ENCODE data around the gene VGLL4.
"Not testable (repeated sequence)": the region's sequence is repeated elsewhere in the genome, so short reads cannot be mapped to it uniquely, and the experiment has no call there.

The VGLL4 gene

GRCh38 chr3:11523572-11524101, 120.1 kb downstream of the VGLL4 start:
- DNase-seq = no peak

- no peak for DNase-seq
Measured at GRCh38 chr3:11522953-11523571, 120.7 kb downstream of the VGLL4 start.

DNA sequence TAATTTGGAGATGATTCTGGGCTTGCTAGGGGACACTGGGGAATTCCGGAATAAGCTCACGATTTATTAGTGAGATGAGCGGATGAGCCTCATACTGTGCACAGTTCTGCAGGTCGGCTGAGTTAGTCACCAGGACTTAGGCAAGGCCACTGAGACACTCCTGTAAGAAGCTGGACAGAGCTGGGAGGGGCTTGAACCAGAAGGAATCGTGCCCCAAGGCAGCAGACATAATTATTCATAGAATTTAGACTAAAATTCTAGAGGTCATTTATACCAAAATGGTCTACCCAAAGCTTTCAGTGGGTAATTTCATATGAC, 121.4 kb downstream of the VGLL4 start:
- no peak for DNase-seq

DNA sequence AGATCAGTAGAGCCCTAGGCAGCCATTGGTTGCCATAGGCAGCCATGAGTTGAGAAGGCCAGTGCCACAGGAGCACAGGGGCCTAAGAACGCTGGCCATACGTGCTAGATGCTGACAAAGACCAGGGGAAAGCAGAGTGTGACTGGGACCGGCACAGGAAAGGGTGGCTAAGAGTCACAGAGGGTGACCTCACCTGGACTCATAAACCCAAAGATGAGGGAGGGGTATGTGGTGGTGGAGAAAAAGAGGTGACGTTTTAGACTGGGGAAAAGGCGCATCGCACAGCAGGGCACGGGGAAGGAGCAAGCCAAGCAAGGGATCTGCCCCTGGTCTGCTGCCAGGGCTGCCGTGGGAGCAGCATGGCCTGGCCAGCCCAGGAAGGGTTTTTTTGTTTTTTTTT, 122.5 kb downstream of the VGLL4 start:
- DNase-seq = no peak

- no peak for DNase-seq
Measured at GRCh38 chr3:11517601-11518000, 126.1 kb downstream of the VGLL4 start.

- DNase-seq = no peak
Measured at GRCh38 chr3:11514191-11514821, 129.4 kb downstream of the VGLL4 start.

DNA sequence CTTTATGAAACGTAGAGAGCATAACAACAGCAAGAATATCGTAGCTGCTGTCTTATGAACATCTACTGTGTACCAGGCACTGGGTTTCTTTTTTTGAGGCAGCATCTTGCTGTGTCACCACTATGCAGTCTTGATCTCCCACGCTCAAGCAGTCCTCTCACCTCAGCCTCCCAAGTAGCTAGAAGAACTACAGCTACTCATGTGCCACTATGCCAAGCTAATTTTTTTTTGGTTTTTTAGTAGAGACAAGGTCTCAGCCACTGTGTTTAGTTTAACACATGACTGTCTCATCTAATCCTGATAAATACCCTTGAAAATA, 129.9 kb downstream of the VGLL4 start:
- no peak for DNase-seq

- DNase-seq = not testable (repeated sequence)
Measured at GRCh38 chr3:11513125-11513816, 130.4 kb downstream of the VGLL4 start.

GRCh38 chr3:11511606-11512005, 132.1 kb downstream of the VGLL4 start:
- not testable (repeated sequence) for DNase-seq

DNA sequence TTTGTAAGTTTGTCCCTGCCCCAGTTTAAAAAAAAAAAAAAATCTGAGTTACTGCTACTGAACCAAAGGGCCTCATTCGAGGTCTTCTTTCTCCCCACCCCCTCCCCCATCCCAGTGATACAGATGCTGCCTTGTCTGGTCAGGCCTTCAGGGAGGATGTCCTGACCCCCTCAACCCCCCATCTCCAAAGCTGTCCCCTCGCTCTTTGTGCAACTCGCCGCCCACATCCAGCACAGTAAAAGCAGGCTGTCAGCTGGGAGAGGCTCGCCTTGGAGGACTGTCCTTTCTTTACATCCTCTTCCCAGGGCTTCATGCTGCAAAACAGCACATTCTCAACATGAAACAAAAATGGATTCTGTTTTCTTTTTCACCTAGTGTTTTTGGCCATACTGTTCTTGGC, 133.4 kb downstream of the VGLL4 start:
- DNase-seq = no peak

DNA sequence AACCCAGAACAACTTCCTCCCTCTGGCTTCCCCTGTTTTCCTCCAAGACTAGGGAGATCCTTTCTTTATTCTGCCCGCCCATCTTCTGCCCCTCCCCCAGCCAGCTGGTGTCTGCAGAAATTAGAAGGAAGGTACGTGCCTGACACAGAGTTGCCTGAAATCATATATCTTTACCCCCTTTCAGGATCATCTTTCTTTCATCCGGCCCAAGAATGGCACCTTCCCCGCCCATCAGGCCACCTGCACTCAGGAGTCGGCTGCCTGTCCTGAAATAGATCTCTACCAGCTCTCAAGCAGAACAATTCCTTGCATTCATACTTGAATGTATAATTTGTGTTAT, 133.7 kb downstream of the VGLL4 start:
- DNase-seq = no peak

DNA sequence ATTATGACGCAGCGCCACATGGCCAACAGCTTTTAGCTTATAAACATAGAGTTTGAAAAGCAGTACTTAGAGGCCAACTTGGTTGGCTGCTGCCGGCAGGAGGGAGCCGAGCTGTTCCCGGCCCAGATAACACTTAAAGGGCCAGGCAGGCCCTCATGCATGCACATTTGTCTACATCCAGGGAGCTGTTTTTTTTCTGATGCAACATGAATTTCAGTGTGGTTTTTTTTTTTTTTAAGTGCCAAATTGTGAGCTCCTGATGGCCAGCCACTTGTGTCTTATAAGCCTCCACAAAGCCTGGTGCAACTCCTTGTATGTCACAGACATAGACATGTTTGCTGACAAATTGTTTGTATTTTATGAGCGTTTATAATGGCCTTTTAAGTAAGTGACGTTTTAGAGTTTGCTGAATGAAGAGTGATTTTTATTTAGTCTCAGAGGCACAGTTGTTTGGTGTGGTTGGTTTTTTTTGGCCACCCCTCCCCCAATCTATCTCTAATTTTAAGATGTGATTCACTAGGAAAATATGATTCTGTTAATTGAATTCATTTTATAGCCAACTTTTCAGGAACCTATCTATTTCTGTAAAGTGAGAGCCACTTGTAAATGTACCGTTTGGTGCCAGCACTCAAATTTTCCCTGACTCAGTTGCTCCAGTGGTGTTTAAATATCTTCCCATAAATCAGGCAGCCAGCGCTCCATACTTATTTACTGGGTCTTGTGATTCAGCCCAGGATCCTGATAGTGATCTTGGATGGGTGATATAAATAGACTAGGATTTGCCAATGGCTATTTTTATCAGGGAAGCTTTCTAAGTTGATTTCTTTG, 134.3 kb downstream of the VGLL4 start:
- DNase-seq = no peak

- DNase-seq = no peak
Measured at GRCh38 chr3:11508346-11509172, 135.2 kb downstream of the VGLL4 start.

DNA sequence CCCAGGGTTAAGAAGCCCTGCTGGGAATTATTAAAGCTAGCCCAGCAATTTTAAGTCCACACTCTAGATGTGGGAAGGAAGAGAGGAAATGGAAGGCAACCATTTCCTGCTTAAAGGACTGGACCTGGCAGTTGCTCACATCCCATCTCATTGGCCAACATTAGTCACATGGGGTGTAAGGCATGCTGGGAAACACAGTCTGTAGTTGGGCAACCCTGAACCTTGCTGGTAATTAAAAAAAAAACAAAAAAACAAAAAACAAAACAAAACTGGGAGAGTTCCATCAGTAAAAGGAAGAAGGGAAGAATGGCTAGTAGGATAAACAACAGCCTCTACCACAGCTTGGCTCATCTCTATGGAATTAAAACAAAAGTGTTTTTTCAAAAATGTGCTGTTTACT, 136.0 kb downstream of the VGLL4 start:
- DNase-seq = no peak
